K562 (cell line): Measurements from ENCODE around the gene NDUFAF8. TPM values are rescaled to one million over a fixed set of nuclear protein-coding genes. Genes with fewer than 3 reads are reported as not detected.

Source experiments
- CBFA2T3 ChIP-seq: fragments of 450-650 bp; IDR thresholded peaks from 2 replicates; pipeline ENCODE4 v1.6.1; 2017
- CBX8 ChIP-seq: fragments of 200-600 bp; sonication (generic); IDR thresholded peaks from 2 replicates; pipeline ENCODE4 v1.6.1; 2012; ENCODE audit warnings: borderline replicate concordance, mixed run types, low read depth, mild to moderate bottlenecking, moderate library complexity, mixed read lengths, low read length, control low read depth, inconsistent platforms; ENCODE audit not compliant: poor library complexity, severe bottlenecking; ENCODE audit errors: extremely low read depth
- FIP1L1 ChIP-seq: fragments of 200-400 bp; formaldehyde crosslinking; IDR thresholded peaks from 2 replicates; pipeline ENCODE4 v1.6.1; 2018; ENCODE audit warnings: mild to moderate bottlenecking, low read depth, low read length; ENCODE audit not compliant: poor library complexity, severe bottlenecking
- GTF3C2 ChIP-seq: IDR thresholded peaks from 3 replicates; pipeline ENCODE4 v1.6.1; 2011; ENCODE audit warnings: borderline replicate concordance, mild to moderate bottlenecking, moderate library complexity; ENCODE audit not compliant: insufficient read length; ENCODE audit errors: extremely low read depth
- KHSRP ChIP-seq: fragments of 450-650 bp; IDR thresholded peaks from 2 replicates; pipeline ENCODE4 v1.6.1; 2017
- LEF1 ChIP-seq: fragments of 450-650 bp; IDR thresholded peaks from 2 replicates; pipeline ENCODE4 v1.6.1; 2016; ENCODE audit warnings: mild to moderate bottlenecking
- NONO ChIP-seq, 2 experiments: fragments of 200-400 bp in 1 of 2; fragments of 450-650 bp in 1 of 2; formaldehyde crosslinking in 1 of 2; IDR thresholded peaks; 2 replicates each; pipeline ENCODE4 v1.6.1; 2017; ENCODE audit warnings: low read depth in 2 of 2, mild to moderate bottlenecking in 2 of 2, moderate library complexity in 2 of 2, low read length in 1 of 2
- POLR2AphosphoS2 ChIP-seq: IDR thresholded peaks from 2 replicates; pipeline ENCODE4 v1.6.1; 2012; ENCODE audit warnings: low read length, improper control_type of control experiment
- POLR3G ChIP-seq: IDR thresholded peaks from 2 replicates; pipeline ENCODE4 v1.6.1; 2011; ENCODE audit not compliant: insufficient read length, insufficient replicate concordance; ENCODE audit errors: extremely low read depth
- PRPF4 ChIP-seq: fragments of 200-400 bp; formaldehyde crosslinking; IDR thresholded peaks from one replicate; pipeline ENCODE4 v1.6.1; 2017; ENCODE audit warnings: low read length, low read depth, mild to moderate bottlenecking; ENCODE audit not compliant: insufficient read depth, poor library complexity, severe bottlenecking
- PTBP1 ChIP-seq: fragments of 200-400 bp; formaldehyde crosslinking; IDR thresholded peaks from 2 replicates; pipeline ENCODE4 v1.6.1; 2017; ENCODE audit warnings: low read depth, low read length
- PTRF ChIP-seq: fragments of 450-650 bp; IDR thresholded peaks from 2 replicates; pipeline ENCODE4 v1.6.1; 2016; ENCODE audit warnings: mild to moderate bottlenecking, missing genetic modification characterization, missing compliant biosample characterization
- RBFOX2 ChIP-seq: fragments of 200-400 bp; formaldehyde crosslinking; IDR thresholded peaks from 2 replicates; pipeline ENCODE4 v1.6.1; 2017; ENCODE audit warnings: low read depth, mild to moderate bottlenecking, low read length, moderate library complexity
- SNIP1 ChIP-seq: fragments of 450-650 bp; IDR thresholded peaks from 2 replicates; pipeline ENCODE4 v1.7.1; 2017; ENCODE audit warnings: low read depth, mild to moderate bottlenecking
- SNRNP70 ChIP-seq: fragments of 200-400 bp; formaldehyde crosslinking; optimal IDR thresholded peaks from 2 replicates; pipeline ENCODE3; 2017; ENCODE audit warnings: low read depth, low read length
- XRCC5 ChIP-seq: fragments of 200-400 bp; formaldehyde crosslinking; IDR thresholded peaks from 2 replicates; pipeline ENCODE4 v1.6.1; 2017; ENCODE audit warnings: low read depth, mild to moderate bottlenecking, low read length
- ZC3H11A ChIP-seq: IDR thresholded peaks from 2 replicates; pipeline ENCODE4 v1.6.1; 2012; ENCODE audit warnings: low read depth, low read length, improper control_type of control experiment
- ZNF133 ChIP-seq: fragments of 250-450 bp; sonication (Bioruptor Pico); IDR thresholded peaks from 2 replicates; pipeline ENCODE4 v1.4.0; 2020; ENCODE audit warnings: mild to moderate bottlenecking
- ZNF174 ChIP-seq: fragments of 250-450 bp; sonication (Bioruptor Pico); IDR thresholded peaks from 2 replicates; pipeline ENCODE4 v1.4.0; 2020; ENCODE audit warnings: mild to moderate bottlenecking
- ZNF175 ChIP-seq: fragments of 200-800 bp; sonication (Bioruptor generic); IDR thresholded peaks from 2 replicates; pipeline ENCODE4 v1.6.1; 2016; ENCODE audit warnings: low read depth, mild to moderate bottlenecking, missing genetic modification characterization, missing compliant biosample characterization
- ZNF280B ChIP-seq: fragments of 250-450 bp; sonication (Bioruptor Pico); IDR thresholded peaks from 2 replicates; pipeline ENCODE4 v1.5.1; 2021; ENCODE audit warnings: mild to moderate bottlenecking
- ZNF282 ChIP-seq: sonication (generic); formaldehyde crosslinking; IDR thresholded peaks from 2 replicates; pipeline ENCODE4 v1.8.1; 2023; ENCODE audit warnings: missing genetic modification reagents
- ZNF507 ChIP-seq: conservative IDR thresholded peaks from 2 replicates; pipeline ENCODE4 v1.6.1; 2017; ENCODE audit warnings: missing genetic modification characterization, missing compliant biosample characterization
- ZNF740 ChIP-seq, 3 experiments: fragments of 200-800 bp in 1 of 3; sonication (Bioruptor generic) in 1 of 3; sonication (generic) in 1 of 3; formaldehyde crosslinking in 1 of 3; IDR thresholded peaks; 2 replicates each; pipeline versions ENCODE4 v1.6.1 to v1.8.0; 2016 to 2022; ENCODE audit warnings: mild to moderate bottlenecking in 2 of 3, missing compliant biosample characterization in 2 of 3, missing genetic modification characterization in 2 of 3, missing genetic modification reagents in 1 of 3
- polyA plus RNA-seq, 8 experiments: library from polyadenylated mRNA; depleted of rRNA in 4 of 8; stranded (reverse) in 5 of 8; unstranded in 3 of 8; fragments of >200 nt; fragmentation: Nextera tagmentation in 2 of 8; fragmentation: Illumina TruSeq in 1 of 8; extraction: Ambion mirVana in 2 of 8; extraction: Trizol in 1 of 8; gene quantifications; 2 replicates each; pipeline versions ENCODE4 v1.2.1 to v1.2.3, GENCODE V29; 2011 to 2014; ENCODE audit warnings: inconsistent platforms in 1 of 8, missing spikeins in 1 of 8
- total RNA-seq, 7 experiments: library from RNA; depleted of rRNA in 6 of 7; stranded (reverse); fragments of >200 nt in 6 of 7; fragmentation: Illumina TruSeq in 2 of 7; extraction: Trizol in 2 of 7; gene quantifications; 2 replicates each; pipeline versions ENCODE4 v1.2.1 to v1.2.3, GENCODE V29; 2011 to 2021; ENCODE audit warnings: low replicate concordance in 1 of 7

The NDUFAF8 gene
- total and polyA plus RNA-seq, 9 of the 15 experiments (the other 6 are each of a cell fraction or from before 2014, with no cell fraction given) = 13.5 to 144 (median 90.0) TPM

GRCh38 chr17:81193470-81194224 lies 45.5 kb upstream of the NDUFAF8 start (continued):
- TF ChIP-seq RBFOX2 (peak; percentile 66), POLR3G (no peak), ZNF282 (CRISPR knock-in tag) (no peak), ZNF507 (tag) (no peak), PRPF4 (no peak), CBFA2T3 (no peak), NONO (IDR thresholded peaks at IDR 0.05; ENCODE audit: low read depth in 2 of 2, low read length in 1 of 2) (0 out of 4 replicates have a peak, but pooled peaks of 1 of the 2 experiments have one; percentile 17), SNRNP70 (no peak), CBX8 (no peak), ZNF175 (CRISPR knock-in tag) (no peak), ZNF133 (CRISPR knock-in tag) (no peak), ZNF280B (CRISPR knock-in tag) (no peak), LEF1 (no peak), PTRF (tag) (no peak), GTF3C2 (no peak), FIP1L1 (no peak), SNIP1 (no peak), PTBP1 (no peak), POLR2AphosphoS2 (no peak), KHSRP (no peak), XRCC5 (no peak), ZNF174 (no peak), ZC3H11A (no peak), ZNF740 (CRISPR knock-in tag; IDR thresholded peaks at IDR 0.05) (no peak), ZNF740 (tag; IDR thresholded peaks at IDR 0.05) (no peak)
